Stimulated activated CD8-positive, alpha-beta memory T cell treated with anti-CD3 and anti-CD28 coated beads, Interleukin-12 subunit alpha, Interleukin-12 subunit beta, amount 100 ng/mL, for 24 hours (primary cell): ENCODE results near the gene NKX6-2.
"Not testable (repeated sequence)": the region's sequence is repeated elsewhere in the genome, so short reads cannot be mapped to it uniquely, and the experiment has no call there.

Experiments
- DNase-seq: peaks from one replicate; pipeline ENCODE4 v3.0.0-alpha.2; 2020; ENCODE audit errors: extremely low read depth

NKX6-2 gene

DNA sequence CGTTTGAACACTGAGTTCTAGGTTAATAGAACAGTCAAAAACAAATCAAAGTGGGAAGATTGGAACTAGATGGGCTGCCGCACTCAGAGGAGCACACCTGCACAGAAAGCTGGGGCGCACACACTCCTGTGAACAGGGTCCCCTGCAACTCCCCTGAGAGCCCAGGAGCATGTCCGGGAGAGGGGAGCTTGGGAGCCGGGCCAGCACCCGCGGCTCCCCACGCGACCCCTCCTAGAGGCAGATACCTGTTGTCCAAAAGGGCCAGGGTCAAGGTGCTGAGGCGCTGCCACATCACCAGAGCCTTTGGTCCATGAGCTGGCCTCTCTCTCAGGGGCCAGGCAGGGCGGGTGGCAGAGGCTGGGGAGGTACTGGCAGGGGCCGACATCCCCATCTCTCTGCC, 5.6 kb downstream of the NKX6-2 start:
- no peak for DNase-seq

DNA sequence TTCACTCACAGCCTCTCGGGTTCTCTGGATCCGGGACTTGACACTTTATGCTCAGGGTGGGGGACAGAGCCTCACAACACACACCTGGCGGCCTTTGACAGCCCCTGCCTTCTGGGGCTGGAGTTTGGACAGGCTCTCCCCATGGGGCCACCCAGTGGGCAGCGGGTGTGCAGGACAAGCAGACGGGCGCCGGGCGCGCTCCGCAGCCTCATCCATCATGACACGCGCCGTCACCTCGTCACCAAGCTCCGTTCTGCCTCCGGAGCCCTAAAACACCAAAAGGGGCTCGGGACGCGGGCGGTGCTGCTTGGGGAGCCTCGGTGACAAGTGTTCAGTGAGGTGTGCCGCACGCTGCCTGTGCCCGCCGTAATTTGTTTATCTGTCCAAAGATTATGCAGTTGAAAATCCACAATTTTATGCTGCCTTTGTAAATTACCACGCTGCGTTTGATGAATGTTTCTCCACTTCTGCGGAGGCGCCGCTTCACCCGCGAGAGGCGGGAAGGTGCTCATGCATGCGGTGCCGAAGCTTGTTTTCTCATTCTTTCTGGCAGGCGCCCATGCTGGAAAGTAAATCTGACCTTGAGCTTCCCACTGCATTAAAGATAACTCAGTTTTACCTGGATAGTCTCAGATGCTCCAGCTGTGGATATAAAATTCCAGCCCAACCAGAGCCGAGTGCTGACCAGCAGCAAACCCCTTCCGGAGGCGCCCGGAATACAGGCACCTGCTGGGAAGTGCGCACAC, 6.2 kb downstream of the NKX6-2 start:
- no peak for DNase-seq

DNA sequence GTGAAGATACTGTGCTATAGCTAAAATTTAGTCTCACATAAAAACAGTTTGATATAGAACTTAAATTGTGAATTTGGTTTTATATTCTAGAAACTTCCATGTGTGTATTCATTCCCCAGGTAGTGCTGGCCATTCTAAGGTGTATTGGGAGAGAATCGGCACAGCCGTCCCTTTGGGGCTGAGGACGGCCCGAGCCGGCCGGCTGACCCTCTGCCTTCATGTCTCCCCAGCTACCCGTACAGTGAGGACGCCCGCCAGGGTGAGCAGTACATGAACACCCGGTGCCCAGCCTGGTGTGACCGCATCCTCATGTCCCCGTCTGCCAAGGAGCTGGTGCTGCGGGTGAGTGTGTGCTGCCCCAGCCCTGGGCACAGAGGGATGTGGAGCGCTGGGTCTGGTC, 8.5 kb downstream of the NKX6-2 start:
- no peak for DNase-seq

DNA sequence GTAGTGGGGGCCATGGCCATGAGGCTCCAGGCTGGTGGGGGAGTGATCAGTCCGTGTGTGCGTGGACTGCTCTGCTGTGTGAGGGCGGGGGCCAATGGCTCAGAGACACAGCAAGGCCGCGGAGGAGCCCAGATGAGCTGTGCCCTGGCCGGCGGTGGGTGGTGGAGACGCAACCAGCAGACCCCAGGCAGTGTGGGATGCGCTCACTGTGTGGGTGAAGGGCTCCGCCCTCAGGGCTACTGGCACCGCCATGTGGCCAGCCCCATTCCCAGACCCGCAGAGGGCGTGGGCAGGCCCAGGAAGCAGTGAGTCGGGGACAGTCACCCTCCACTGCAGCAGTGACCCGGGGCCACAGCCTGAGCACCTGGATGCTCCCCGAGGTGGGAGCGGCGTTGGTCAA, 9.1 kb downstream of the NKX6-2 start:
- no peak for DNase-seq

- DNase-seq, result no peak
These were observed 9.8 kb downstream of the NKX6-2 start for GRCh38 chr10:132776186-132776585.

DNA sequence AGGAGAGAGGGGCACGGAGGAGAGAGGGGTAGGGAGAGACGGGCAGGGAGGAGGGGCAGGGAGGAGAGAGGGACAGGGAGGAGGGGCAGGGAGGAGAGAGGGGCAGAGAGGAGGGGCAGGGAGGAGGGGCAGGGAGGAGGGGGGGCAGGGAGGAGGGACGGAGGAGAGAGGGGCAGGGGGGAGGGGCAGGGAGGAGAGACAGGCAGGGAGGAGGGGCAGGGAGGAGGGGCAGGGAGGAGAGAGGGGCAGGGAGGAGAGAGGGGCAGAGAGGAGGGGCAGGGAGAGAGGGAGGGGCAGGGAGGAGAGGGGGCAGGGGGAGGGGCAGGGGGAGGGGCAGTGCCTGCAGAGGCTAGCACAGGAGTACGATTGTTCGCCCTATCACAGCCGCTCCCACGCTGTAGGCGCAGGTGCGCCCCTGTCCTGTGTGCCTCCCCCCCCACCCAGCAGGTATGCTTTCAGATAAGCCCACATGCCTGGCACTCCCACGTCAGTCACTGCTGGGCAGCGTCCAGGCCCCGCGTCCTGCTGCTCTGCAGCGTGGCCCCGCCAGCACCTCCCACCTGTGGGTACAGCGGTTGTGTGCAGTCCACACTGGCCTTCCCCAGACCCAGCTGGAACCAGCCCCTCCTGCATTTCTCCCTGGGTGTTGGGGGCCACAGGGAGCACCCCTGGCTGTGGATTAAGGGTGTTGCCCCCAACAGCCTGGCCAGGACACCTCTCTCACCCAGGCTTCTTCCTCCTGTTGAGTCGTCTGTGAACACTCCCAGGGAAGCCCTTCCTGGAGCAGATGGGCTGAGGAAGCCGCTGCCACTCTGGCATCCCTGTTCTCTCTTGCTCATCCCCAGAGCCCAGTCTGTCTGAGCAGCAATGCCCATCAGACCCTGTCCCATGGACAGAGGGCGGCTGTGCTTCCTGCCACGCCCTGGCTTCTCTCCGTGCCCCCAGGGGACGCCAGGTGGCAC, 10.8 kb downstream of the NKX6-2 start:
- DNase-seq, result no peak

DNA sequence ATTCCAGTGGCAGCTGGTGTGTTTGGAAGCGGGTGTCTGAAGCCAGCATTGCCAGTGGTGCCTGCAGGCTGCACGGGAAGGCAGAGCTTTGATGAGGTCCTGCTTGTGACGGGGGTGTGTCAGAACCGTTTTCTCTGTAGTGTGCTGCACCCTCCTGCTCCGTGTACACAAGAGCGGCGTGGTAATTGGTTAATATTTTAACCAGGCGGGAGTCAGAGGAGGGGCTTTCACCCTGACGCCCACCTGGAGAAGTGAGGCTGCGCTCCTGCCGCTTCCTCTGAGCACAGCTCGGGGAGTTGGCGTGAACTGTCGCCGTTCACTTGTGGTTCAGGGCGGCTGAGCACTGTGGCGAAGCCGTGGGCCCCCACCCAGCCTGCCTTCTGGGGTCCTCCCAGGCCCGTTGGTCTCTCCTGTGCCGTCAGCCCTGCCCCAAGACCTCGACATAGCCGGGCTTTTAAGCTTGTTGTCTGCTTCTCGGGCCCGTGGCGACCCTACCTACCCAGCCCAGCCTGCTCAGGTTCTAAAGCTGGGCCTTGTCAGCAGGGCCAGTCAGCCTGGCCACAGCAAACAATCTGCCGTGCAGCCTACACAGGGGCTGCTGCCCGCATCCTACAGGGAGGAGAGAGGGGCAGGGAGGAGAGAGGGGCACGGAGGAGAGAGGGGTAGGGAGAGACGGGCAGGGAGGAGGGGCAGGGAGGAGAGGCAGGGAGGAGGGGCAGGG, 11.6 kb downstream of the NKX6-2 start:
- DNase-seq, result no peak

- not testable (repeated sequence) for DNase-seq
These were observed 13.1 kb downstream of the NKX6-2 start for GRCh38 chr10:132772816-132773215.

GRCh38 chr10:132770061-132771021, 15.6 kb downstream of the NKX6-2 start:
- DNase-seq, result no peak

DNA sequence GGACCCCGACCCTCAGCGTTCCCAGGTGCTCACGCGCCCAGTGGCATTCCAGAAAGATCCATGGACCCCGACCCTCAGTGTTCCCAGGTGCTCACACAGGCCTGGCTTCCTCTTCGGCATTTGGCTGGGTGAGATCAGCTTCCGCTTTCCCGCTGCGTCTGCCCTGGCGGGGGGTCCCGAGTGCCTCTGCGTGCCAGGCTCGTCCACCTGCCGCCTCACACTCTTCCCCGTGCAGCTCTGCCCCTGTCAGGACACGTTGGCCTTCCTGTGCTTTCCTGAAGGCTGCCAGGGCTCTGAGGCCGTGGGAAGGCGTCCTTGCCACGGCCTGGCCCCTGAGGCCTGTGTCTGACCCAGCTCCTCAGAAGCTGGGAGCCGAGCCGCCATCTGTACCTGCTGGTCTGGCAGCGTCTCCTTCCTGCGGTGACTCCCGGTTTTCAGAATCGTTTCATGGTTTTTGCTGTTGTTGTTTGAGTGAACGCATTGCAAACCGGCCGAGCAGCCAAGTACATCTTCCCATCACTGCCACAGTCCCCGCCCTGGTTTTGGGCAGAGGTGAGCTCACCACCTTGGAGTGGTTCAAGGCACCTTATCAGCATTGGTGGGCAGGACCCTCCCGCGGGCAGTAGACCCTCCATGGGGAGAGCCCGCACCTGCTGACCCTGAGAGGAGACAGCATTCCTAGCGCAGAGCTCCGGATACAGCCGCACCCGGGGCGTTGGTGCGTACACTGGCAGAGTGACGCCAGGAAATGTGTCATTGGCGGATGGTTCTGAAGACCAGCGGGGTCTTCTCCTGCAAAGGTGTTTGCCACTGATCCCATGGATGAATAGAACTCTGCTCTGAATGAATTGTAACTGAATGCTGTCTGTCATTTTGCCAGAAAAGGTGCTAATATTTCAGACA, 17.4 kb downstream of the NKX6-2 start:
- DNase-seq, result no peak

GRCh38 chr10:132766291-132766690, 19.7 kb downstream of the NKX6-2 start:
- no peak for DNase-seq

DNA sequence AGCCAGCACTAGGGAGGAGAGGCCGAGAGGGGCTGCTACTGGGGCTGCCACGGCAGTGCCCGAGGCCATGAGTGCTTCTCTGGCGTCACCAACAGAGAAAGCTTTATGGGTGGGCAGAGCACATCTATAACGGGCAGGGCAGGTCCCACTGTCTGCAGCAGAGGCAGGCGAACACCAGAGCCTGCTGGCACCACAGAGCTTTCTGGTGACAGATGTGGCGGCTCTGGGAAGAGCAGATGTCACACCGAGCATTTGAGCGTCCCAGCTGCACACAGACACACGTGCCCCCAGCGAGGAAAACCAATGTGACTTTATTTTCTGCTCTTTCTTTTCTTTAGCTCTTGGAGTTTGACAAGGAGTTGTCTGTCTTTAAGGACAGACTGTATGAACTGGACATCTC, 20.5 kb downstream of the NKX6-2 start:
- DNase-seq, result no peak

DNA sequence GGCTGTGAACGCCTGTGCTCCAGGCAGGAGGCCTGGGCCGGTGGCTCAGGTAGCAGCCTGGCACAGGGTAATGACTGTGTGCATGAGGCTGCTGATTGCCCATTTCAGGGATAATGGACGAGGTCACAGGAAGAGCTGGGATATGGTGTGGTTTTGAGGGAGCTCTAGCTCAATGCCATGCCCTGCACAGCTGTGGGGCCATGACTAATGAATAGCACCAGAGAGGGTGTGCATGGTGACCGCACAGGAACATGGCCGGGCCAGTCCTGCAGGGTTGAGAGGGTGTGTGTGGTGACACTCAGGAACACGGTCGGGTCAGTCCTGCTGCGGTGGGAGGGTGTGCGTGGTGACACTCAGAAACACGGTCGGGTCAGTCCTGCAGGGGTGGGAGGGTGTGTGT, 21.8 kb downstream of the NKX6-2 start:
- DNase-seq, result no peak

DNA sequence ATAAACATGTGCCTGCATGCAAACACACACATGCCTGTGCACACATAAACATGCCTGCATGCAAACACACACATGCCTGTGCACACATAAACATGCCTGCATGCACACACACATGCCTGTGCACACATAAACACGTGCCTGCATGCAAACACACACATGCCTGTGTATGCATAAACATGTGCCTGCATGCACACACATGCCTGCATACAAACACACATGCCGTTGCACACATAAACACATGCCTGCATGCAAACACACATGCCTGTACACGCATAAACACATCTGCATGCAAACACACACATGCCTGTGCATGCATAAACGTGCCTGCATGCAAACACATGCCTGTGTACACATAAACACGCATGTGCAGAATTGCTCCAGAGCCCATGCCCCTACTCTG, 22.4 kb downstream of the NKX6-2 start:
- DNase-seq, result no peak

DNA sequence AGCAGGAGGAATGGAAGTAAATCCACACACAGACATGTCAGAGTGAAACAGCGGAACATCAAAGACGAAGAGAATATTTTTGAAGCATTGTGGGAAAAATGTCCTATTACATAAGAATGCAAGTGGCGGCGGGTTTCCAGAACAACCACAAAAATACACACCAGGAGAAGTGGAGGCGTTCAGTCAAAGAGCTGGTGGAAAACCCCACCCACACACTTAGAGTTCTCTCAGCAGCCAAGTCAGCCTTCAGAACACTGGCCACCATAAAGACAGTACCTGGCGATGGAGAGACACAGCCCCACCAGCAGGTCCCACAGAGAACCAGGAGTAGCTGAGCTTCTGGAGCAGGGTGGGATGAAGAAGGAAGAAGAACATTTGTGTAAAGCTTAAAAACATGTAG, 23.7 kb downstream of the NKX6-2 start:
- DNase-seq, result no peak

GRCh38 chr10:132761395-132762060, 24.4 kb downstream of the NKX6-2 start:
- no peak for DNase-seq

DNA sequence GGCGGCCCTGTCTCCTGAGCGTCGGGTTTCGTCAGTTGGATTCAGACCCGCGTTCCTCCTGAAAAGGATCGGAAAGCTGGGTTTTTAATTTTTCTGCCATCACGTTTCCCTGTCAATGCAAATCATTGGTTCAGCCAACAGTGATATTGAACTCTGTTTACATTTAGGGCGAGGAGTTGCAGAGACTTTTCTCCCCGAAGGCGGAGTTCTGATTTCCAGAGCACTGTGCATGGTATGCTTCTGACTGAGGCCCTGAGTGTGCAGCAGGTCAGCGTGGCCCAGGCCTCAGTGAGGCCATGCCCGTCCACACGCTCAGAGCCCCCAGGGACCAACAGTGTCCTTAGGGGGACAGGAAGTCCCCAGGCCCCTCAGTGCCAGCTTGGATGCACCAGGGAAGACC, 27.1 kb downstream of the NKX6-2 start:
- no peak for DNase-seq

DNA sequence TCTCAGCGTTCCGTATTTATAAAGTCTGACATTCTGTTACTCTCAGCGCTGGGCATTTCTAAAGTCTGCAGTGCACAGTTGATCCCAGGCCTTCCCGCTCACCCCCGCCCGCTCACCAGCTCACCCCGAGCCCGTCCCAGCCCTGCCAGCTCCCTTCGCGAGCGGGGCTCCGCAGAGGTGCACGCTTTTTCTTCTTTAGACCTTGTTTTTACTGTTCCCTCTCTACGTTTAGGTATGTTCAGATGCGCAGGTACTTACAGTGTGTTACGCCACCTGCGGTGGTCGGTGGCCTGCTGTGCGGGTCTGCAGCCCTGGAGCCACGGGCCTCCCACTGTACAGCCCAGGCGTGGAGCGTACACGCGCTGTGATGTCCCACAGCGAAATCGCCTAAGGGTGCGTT, 28.8 kb downstream of the NKX6-2 start:
- no peak for DNase-seq

GRCh38 chr10:132756591-132756990, 29.4 kb downstream of the NKX6-2 start:
- DNase-seq, result no peak
